ACHN (cell line): Measurements from ENCODE around the gene GTF3C6.
"Not testable (repeated sequence)": the region's sequence is repeated elsewhere in the genome, so short reads cannot be mapped to it uniquely, and the experiment has no call there.

Experiments used
- DNase-seq: peaks from one replicate; pipeline ENCODE4 v3.0.0-alpha.2; 2015
- in situ Hi-C: cut with HindIII; loops from 2 replicates; pipeline ENCODE4 v1.10.0; 2017; ENCODE audit warnings: low sequenced_read_pairs, low pct_ligation_motif_present, low pct_unique_long_range_greater_than_20kb

The GTF3C6 gene

GRCh38 chr6:110968661-110969060 lies 10.2 kb downstream of the GTF3C6 start:
- in situ Hi-C loops, result not testable (repeated sequence)

DNA sequence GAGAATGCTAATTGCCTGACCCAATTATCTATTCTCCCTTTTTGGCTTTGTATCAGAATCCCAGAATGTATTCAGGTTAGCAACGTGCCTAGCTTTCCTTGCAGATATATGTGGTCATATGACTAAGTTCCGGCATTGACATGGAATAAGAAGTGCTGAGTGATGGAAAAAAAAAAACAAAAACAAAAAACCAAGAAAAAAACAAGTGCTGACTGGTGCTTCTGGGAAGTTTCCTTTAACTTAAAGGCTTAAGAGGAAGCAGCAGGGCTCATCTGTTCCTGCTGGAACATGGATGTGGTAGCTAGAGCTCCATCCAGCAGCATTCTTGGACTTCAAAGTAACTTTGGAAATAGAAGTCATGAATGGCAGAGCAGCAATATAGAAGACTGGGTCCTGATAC lies 13.0 kb downstream of the GTF3C6 start:
- in situ Hi-C loops, result no loop called here
- DNase-seq, result no peak

More at GRCh38 chr6:110968661-110969060, 10.2 kb downstream of the GTF3C6 start:
- DNase-seq, result not testable (repeated sequence)

DNA sequence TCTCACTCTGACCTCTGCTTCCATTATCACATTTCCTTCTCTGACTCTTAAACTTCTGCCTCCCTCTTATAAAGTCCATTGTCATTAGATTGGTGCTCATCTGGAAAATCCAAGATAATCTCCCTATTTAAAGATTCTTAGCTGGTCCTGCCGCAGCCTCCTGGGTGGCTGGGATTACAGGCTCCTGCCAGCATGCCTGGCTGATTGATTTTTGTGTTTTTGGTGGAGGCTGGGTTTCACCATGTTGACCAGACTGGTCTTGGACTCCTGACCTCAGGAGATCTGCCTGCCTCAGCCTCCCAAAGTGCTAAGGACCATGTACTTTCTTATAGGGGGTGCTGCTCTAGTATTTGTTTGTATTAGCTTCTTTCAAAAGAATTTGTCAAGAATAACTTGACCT lies 18.1 kb downstream of the GTF3C6 start:
- no peak for DNase-seq
- in situ Hi-C loops, result loop anchor here (25.0 kb wide), 1 partner anchor 439 kb away; no protein-coding TSS in a partner anchor

DNA sequence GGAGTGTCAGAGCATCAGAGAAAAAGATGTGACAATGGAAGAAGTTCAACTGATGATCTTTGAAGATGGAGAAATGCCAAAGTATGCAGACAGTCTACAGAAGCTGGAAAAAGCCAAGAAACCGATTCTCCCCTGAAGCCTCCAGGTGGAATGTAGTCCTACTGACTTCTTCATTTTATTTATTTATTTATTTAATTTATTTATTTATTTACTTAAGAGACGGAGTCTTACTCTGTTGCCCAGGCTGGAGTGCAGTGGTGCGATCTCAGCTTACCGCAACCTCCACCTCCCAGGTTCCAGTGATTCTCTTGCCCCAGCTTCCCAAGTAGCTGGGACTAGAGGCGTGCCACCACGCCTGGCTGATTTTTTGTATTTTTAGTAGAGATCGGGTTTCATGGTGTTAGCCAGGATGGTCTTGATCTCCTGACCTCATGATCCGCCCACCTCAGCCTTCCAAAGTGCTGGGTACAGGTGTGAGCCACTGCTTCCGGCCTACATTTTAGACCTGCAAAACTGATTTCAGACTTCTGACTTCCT lies 21.1 kb downstream of the GTF3C6 start:
- no peak for DNase-seq

GRCh38 chr6:110980227-110980626 lies 21.7 kb downstream of the GTF3C6 start:
- no peak for DNase-seq
- in situ Hi-C loops, result loop anchor here (25.0 kb wide), 1 partner anchor 443 kb away; no protein-coding TSS in a partner anchor

More for the DNA sequence above, 21.1 kb downstream of the GTF3C6 start:
- in situ Hi-C loops, result loop anchor here (25.0 kb wide), 1 partner anchor 442 kb away; no protein-coding TSS in a partner anchor

DNA sequence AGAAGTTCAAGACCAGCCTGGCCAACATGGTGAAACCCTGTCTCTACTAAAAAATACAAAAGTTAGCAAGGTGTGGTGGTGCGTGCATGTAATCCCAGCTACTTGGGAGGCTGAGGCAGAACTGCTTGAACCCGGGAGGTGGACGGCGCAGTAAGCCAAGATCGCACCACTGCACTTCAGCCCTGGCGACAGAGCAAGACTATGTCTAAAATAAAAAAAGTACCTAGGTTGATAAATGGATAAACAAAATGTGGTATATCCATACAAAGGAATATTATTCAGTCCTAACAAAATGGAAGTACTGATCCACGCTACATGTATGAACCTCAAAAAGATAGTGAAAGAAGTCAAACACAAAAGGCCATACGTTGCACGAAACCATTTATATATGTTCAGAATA lies 22.1 kb downstream of the GTF3C6 start:
- DNase-seq, result no peak
- in situ Hi-C loops, result loop anchor here (25.0 kb wide), 1 partner anchor 443 kb away; no protein-coding TSS in a partner anchor

- DNase-seq, result no peak
Measured at GRCh38 chr6:110981202-110981600, 22.7 kb downstream of the GTF3C6 start.

GRCh38 chr6:110990840-110991576 lies 32.5 kb downstream of the GTF3C6 start:
- DNase-seq, result no peak
- in situ Hi-C loops, result loop anchor here (25.0 kb wide), 1 partner anchor 454 kb away; no protein-coding TSS in a partner anchor

More at GRCh38 chr6:110981202-110981600, 22.7 kb downstream of the GTF3C6 start:
- in situ Hi-C loops, result loop anchor here (25.0 kb wide), 1 partner anchor 444 kb away; no protein-coding TSS in a partner anchor

DNA sequence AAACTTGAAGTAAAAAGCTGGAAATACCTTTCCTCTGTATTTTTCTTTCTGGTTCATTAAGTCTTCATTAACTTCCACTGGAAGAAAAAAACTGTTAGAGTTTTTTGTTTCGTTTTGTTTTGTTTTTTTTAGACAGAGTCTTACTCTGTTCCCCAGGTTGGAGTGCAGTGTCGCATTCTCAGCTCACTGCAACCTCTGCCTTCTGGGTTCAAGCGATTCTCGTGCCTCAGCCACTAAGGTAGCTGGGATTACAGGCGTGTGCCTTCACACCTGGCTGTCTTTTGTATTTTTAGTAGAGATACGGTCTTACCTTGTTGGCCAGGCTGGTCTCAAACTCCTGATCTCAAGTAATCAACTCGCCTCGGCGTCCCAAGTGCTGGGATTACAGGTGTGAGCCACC lies 38.2 kb downstream of the GTF3C6 start:
- in situ Hi-C loops, result loop anchor here (25.0 kb wide), 1 partner anchor 459 kb away; no protein-coding TSS in a partner anchor
- no peak for DNase-seq

GRCh38 chr6:110999634-111000270 lies 41.2 kb downstream of the GTF3C6 start:
- in situ Hi-C loops, result loop anchor here (25.0 kb wide), 1 partner anchor 462 kb away; no protein-coding TSS in a partner anchor
- DNase-seq, result peak; percentile 42

- no peak for DNase-seq
- in situ Hi-C loops, result no loop called here
Measured at GRCh38 chr6:111002350-111002749, 43.8 kb downstream of the GTF3C6 start.

- in situ Hi-C loops, result no loop called here
- DNase-seq, result peak; percentile 48
Measured at GRCh38 chr6:111011360-111012142, 53.0 kb downstream of the GTF3C6 start.

GRCh38 chr6:111012143-111012452 lies 53.6 kb downstream of the GTF3C6 start:
- in situ Hi-C loops, result no loop called here
- no peak for DNase-seq

DNA sequence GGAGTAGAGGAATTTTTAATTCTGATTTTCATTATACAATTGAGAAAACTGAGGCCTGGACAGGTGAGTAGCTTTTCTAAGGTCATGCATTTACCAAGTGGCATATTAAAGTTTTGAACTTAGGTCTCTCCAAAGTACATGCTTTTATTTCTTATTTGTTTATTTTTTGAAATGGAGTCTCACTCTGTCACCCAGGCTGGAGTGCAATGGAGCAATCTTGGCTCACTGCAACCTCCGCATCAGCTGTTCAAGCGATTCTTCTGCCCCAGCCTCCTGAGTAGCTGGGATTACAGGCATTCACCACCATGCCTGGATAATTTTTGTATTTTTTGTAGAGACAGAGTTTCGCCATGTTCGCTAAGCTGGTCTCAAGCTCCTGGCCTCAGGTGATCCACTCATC lies 54.0 kb downstream of the GTF3C6 start:
- DNase-seq, in situ Hi-C loops: not testable (repeated sequence)

DNA sequence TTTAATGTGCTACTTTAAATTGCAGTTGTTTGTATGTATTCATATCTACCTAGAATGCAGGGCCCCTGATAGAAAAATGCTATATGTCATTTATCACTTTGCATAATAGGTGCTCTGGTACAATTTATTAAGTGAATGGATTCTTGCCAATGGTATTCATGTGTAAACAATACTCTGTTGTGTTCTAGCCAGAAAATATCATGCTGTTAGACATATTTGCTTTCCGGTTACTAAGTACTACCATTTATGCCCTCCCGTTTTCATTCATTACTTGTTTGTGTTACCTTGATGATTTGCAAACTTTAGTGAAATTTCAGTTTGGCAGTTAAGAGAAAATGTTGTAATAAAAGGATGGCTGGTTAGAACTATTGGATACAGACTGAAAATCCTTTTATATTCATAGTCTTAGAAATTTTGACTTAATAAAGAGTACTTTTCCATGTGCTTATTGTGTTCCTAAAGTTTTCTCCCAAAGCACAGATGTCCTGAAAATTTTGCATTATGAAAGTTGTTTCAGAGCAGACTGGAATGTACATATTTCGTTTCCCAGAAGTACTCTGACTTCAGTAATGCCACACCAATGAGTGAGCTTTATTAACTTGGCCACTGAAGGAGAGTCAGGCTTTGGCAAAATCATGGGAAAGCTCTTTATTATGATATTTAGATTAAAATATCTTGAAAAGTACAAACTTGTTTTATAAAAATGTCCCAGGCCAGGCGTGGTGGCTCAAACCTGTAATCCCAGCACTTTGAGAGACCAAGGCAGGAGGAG lies 54.8 kb downstream of the GTF3C6 start:
- in situ Hi-C loops, result no loop called here
- DNase-seq, result no peak

DNA sequence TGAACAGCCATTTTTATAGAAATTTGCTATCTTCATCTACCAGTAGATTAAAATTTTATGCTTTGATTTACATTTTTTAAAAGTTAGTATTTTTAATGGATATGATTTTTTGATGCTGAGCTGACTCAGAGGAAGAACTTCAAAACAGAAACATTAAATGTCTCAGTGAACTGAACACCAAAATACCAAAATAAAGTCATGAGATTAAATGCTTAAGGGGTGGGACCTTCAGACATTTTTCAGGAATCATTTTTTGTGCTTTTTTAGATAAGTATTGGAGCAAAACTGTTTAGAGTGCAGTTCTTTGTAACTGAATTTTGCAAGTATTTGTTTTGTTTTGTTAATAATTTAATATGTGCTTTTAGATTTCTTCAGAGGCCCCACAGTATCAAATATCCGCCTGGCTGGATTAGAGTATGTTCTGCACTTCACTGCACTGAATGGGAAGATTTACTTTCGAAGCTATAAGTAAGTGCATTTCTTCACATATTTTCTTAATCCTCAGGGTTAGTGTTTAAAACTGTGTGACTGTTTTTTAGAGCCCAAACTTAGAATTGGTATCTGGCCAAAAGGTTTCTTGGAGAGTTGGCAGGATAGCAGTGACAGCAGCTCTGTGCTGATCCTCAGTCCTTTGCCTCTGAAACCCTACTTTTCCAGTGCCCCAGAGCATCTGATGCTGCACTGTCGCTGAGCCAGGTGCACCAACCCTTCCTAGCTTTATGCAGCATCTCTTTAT lies 57.1 kb downstream of the GTF3C6 start:
- no peak for DNase-seq
- in situ Hi-C loops, result no loop called here

- in situ Hi-C loops, DNase-seq: not testable (repeated sequence)
Measured at GRCh38 chr6:111017241-111017640, 58.7 kb downstream of the GTF3C6 start.
